GDM1 (cell line): Measurements from ENCODE around the gene NRDE2.

Source experiments
- DNase-seq: peaks from one replicate; lab custom pipeline; 2025; lab: John Stamatoyannopoulos, UW

The NRDE2 gene

DNA sequence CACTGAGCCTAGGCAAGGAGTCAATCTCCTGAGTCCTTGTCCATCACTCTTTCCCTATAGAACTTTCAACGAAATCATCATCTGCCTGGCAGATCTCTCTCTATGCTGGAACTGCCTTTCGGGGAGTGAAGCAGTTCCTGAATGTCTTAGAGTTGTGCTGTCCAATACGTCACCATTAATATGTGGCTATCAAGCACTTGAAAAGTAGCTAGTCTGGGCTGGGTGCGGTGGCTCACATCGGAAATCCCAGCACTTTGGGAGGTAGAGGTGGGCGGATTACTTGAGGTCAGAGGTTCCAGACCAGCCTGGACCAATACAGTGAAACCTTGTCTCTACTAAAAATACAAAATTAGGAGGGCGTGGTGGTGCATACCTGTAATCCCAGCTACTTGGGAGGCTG is 35.1 kb downstream of the NRDE2 start:
- no peak for DNase-seq

DNA sequence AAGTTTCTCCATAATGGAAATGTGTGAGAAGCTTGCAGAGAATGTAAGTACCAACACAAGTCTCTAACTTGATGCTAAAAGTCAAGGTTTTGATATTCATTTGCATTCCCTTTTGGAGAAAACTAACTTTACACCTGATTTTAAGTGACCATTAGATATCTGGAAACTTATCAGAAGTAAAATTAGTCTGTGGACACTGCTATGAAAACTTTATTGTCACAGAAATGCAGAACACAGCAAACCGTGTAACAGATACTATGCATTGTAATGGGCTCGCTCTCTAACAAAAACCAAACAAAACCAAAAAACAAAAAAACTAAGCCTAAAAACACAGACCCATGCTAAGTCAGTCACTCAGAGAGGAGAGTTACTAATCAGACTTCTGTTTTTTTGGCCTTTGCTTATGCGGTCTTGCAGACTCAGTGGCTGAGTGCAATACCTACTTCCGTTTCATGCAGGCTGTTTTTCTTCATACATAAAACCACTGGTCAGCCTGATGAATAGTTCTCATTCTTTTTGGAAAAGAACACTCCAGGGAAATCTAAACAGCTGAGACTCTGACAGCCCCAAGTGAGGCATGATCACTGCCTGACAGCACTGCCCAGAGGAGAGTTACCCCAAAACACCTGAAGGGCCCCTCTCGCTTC is 35.7 kb downstream of the NRDE2 start:
- no peak for DNase-seq

DNA sequence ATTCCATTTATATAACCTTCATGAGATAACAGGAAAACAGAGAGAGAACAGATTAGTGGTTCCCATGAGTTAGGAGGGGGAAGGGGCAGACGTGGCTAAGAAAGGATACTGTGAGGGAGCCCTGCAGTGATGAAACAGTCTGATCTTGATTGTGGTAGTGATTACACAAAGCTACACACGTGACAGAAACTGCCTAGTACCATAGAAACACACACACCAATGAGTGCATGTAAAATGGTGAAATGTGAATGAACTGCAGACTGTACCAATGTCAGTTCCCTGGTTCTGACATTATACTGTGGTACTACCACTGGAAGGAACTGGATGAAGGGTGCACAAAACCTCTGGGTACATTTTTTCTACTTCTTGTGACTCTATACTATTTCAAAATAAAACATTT is 36.9 kb downstream of the NRDE2 start:
- DNase-seq = no peak

DNA sequence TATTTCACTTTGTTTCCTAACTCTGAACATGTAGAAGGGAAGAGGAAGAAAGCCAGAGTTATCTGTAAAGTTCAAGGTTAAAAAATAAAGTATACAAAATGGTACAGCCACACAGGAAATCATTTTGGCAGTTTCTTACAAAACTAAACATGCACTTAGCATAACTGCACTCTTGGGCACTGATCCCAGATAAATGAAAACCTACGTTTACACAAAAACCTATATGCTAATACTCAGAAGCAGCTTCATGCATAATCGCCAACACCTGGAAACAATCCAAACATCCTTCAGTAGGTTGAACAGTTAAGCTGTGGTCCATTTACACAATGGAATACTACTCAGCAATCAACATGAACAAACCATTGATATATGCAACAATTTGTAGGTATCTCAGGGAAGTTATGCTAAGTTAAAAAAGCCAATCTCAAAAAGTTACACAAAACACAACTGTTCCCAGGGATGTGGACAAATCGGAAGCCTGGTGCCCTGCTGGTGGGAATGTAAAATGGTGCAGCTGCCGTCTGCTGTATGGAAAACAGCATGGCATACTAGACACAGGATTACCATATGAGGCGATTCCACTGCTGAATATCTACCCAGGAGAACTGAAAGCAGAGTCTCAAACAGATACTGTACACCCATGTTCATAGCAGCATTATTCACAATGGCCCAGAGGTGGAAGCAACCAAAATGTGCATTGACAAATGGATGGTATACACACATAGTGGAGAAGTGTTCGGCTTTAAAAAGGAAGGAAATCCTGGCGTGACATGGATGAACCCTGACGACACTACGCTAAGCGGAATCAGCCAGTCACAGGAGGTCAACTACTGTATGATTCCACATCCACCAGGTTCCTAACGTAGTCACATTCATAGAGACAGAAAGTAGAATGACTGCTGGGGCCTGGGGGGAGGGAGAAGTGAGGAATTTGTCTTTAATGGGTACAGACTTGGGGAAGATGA is 37.7 kb downstream of the NRDE2 start:
- no peak for DNase-seq

DNA sequence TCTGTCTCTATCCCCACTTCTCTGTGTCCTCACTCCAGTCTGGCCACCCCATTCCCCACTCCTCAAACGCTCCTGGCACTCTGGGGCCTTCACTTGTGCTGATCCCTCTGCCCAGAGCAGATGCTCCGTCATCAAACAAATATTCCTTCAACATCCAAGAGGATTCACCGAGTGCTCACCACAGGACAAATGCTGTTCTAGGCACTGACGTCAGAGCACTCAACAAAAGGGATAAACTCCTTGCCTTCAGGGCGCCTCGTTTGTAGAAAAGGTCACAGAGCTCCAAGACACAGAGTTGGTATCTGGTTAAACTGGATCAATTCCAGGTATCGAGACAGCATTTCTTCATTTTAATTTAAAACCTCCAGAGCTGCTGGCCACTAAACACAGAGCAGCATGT is 40.0 kb downstream of the NRDE2 start:
- DNase-seq = no peak

DNA sequence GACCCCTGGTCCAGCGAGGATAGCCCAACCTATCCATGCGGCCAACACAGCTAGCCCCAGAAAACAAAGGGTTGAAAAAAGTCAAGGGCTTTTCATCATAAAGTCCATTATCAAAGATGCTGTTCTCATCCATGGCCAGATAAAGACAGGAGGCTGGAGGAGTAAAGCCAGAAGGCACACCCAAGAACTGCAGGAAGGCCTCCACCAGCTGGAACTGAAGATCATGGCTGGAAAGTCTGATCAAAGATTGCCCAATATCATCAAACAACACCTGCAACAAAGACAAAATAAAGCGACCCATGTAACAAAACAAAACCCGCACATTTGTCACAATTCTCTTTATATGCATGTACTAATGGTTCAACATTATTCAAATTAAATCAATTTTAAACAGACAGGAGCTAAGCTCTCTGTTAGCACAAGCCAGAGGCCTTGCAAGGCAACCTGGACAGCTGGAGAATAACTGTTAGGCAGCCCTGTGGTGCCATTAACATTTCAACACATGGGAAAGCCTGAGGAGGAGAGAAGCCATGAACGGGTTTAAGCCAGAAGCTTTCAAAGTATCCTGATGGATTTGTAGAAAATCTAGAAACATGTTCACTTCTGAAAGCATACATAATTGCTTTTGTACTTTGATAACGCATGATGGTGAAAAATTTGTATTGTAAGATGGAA is 41.3 kb downstream of the NRDE2 start:
- DNase-seq = no peak

DNA sequence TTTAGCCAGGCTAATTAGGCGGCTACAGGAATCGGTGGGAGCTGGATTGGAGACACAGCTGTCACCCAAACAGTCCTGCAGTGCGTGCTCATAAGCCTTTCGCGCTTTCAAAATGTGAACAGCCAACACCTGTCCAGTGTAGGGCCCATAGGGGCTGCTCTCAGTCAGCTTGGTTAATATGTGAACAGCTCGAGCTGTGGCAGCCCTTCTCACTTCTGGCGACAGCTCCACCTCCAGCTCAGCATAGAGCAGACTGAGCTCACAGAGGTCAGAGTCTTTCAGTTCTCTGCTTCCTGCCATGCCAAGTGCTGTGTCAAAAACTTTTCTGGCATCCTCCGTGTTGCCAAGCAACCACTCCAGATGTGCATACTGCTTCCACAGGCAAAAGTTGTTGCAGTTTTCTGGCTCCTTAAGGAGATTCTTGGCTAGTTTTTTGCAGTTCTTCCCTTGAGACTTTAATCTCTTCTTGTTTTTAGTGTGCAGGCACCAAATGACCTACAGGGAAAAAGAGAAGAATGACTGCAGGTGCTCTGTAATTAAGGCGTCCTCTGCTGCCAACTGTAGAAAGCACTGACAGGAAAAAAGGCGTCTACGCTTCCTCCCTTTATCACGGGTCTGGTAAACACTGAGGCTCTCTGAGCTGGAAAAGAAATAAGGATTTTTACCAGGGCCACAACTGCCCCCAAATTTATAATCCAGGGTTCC is 42.9 kb downstream of the NRDE2 start:
- DNase-seq = no peak

DNA sequence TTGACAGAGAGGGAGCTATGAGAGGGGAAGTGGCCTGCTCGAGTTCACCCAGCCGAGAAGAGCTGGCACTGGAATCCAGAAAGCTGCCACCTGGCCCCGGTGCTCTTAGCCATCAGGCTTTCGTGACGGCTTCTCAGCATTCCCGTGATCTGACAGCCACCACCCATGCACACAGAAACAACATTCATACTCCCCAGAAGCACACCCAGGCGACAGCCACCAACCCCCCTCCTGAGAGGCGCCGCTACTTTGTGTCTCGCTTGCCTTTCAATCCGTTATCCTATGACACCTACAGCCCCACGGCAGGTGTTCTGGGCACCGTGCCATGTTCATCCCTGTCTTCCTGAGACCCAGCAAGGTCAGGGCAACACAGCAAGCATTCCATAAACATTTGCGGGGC is 44.0 kb downstream of the NRDE2 start:
- DNase-seq = no peak

GRCh38 chr14:90281756-90282155 is 50.0 kb downstream of the NRDE2 start:
- DNase-seq = no peak

DNA sequence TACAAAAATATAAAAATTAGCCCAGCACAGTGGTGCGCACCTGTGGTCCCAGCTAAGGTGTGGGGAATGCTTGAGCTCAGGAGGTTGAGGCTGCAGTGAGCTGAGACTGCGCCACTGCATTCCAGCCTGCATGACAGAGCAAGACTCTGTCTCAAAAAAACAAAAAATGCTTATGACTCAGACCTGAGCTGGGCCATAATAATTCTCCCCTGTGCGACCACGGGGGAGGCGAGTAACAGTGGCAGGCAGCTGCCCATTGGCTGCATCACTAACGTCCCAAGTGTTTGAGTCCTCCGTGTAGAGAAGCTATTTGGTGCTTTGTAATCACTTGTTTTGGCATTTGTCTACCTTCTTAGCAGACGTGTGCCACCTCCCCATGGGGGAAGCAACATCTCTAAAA is 50.5 kb downstream of the NRDE2 start:
- DNase-seq = no peak

- no peak for DNase-seq
Measured at GRCh38 chr14:90280096-90280495, 51.6 kb downstream of the NRDE2 start.

DNA sequence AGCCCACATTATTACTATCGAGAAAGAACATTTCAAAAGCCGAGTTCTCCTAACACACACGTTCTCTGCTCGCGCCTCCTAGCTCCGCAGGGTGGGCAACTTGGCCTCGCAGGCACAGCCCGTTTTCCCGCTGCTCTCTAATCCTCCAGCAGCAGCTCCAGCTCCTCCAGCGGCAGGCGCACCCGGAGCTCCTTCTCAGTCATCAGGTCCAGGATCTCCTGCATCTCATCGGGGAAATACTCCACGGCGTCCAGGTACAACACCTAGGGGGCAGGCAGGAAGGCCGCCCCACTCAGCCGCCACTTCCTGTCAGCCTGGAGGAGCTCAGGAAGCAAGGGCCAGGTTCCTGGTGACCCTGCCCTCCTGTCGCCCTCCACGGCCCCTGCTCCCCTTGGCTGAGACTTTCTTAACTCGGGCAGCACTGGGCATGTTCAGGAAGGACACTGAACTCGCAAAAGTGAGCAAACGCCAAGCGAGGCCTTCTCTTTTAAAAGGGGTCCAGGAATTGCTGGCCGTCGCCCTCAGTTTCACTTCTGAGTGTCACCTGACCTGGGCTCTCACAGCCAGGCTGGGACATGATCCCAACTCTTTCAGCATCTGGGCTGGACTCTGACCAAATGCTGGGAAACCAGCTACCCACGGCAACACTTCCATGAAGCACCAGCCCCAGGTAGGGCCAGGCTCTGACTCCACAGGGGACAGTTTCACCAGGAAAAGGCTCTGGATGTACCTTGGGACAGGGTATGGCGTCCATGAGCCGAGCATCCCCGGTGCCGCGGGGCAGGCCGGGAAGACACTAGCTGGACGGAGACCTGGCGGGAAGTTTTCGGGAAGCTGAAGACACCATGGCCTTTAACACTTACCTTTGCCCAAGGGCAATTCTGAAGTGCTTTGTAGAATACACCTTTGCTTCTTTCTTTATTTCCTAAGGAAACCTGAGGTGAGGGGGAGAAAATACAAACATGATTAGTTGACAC is 53.3 kb downstream of the NRDE2 start:
- no peak for DNase-seq

DNA sequence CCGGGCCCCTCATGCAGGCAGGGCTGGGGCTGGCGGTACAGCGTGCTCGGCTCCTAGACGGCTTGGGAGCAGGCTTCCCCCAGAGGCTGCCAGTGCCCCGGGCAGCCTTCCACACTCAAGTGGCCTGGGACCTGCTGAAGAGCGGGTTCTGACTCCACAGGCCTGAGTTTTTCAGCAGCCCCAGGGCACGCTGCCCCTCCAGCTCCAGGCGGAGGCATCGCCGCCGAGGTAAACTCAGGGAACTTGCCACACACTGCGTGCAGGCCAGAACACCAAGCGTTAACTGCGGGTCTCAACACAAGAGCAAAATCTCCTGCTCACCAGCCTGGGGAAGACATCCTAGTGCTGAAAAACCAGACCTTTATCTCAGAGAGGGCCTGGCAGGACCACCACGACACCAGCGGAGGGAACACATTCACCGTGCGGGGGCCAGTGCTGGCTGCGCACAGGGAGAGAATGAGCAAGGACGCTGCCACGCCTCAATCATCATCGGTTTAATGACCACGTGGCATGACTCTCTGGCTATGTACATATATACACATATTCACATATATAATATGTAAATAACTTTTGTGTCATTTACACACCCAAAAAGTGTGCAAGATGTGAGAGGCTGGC is 54.1 kb downstream of the NRDE2 start:
- no peak for DNase-seq

GRCh38 chr14:90276646-90277367 is 54.9 kb downstream of the NRDE2 start:
- no peak for DNase-seq

DNA sequence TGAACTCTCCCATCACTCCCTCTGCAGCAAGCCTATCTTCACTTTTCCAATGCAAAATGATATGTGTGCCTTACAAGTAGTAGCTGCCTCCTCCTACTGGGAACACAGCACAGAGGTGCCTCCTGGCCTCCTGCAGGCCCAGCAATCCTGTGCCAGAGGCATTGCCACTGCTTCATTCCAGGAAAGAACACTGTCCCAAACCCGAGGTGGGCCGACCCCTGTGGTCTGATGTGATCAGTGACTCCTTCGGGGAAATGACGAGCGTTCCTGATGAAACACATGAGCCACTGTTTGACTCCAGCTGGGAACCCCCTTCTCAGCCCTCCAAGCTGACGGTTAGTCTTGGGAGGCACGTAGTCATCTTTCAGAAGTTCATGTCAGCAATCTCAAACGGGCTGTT is 55.9 kb downstream of the NRDE2 start:
- DNase-seq = no peak

- no peak for DNase-seq
Measured at GRCh38 chr14:90275458-90275814, 56.3 kb downstream of the NRDE2 start.

DNA sequence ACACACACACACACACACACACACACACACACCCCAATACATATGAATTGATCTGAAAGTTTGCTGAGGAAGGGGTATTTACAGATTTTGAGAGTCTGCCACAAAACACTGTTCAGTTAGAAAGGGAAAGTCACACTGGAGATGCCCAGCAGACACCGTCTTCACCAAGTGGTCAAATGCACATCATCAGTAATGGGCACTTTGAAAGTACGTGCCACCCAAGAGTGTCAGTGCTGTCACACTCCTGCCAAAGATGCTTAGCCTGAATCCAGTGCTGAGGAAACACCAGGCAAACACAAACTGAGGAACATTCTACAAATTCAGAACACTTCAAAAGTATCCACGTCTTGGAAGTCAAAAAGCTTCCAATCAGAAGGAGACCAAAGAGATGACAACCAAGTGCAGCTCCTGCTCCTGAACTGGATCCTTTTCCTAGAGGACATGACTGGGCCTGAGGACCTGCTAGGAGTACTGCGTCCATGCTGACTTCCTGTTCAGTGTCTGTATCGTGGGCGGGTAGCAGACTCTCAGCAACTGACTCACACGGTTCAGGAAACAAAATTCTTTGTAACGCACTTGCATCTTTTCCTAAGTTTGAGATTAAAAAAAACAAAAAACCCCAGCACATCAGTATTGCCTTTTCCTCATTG is 56.8 kb downstream of the NRDE2 start:
- no peak for DNase-seq

GRCh38 chr14:90274019-90274418 is 57.7 kb downstream of the NRDE2 start:
- no peak for DNase-seq

- DNase-seq = no peak
Measured at GRCh38 chr14:90273532-90273931, 58.2 kb downstream of the NRDE2 start.

- DNase-seq = no peak
Measured at GRCh38 chr14:90272523-90272922, 59.2 kb downstream of the NRDE2 start.
